Tibial artery (tissue), 4 donors: ENCODE results near the gene TYW5.

Source experiments
- DNase-seq, 2 donors: peaks; one replicate each; pipeline ENCODE4 v3.0.0-alpha.2; 2019
- H3K27ac ChIP-seq, 2 donors: fragments of 200-600 bp; sonication (generic) in 1 of 2; 1 replicate in 1 of 2; 2 replicates in 1 of 2; pipeline ENCODE4 v1.5.1; 2018 to 2019; ENCODE audit warnings: mild to moderate bottlenecking in 1 of 2
- H3K27me3 ChIP-seq, 2 donors: fragments of 200-600 bp; sonication (generic) in 1 of 2; one replicate each; pipeline versions ENCODE4 v1.5.1 to v1.6.0; 2016 to 2019
- H3K36me3 ChIP-seq, 3 donors: fragments of 200-600 bp; sonication (generic) in 2 of 3; one replicate each; pipeline ENCODE4 v1.5.1; 2016 to 2019; ENCODE audit warnings: mild to moderate bottlenecking in 2 of 3
- H3K4me1 ChIP-seq, 4 donors: fragments of 200-600 bp; sonication (generic) in 2 of 4; 1 replicate in 3 of 4; 2 replicates in 1 of 4; pipeline ENCODE4 v1.5.1; 2016 to 2019
- H3K4me3 ChIP-seq, 2 donors: fragments of 200-600 bp; sonication (generic) in 1 of 2; 1 replicate in 1 of 2; 2 replicates in 1 of 2; pipeline ENCODE4 v1.5.1; 2018 to 2019; ENCODE audit warnings: mild to moderate bottlenecking in 2 of 2
- H3K9me3 ChIP-seq, 3 donors: fragments of 200-600 bp; sonication (generic) in 1 of 3; one replicate each; pipeline ENCODE4 v1.5.1; 2016 to 2019
- intact Hi-C: fragments of 100-400 bp; cut with DNase I; formaldehyde crosslinking; loops from one replicate; pipeline ENCODE4 v1.15.0; 2023; ENCODE audit warnings: low total_unique reads
- TF ChIP-seq, protein P1 (sequence below), 2 experiments: fragments of 200-600 bp in 1 of 2; fragments of 450-650 bp in 1 of 2; IDR thresholded peaks; one replicate each; pipeline ENCODE4 v1.5.1; 2017 to 2019; ENCODE audit warnings: antibody characterized with exemption in 2 of 2, mild to moderate bottlenecking in 1 of 2, moderate library complexity in 1 of 2

The TYW5 gene

DNA sequence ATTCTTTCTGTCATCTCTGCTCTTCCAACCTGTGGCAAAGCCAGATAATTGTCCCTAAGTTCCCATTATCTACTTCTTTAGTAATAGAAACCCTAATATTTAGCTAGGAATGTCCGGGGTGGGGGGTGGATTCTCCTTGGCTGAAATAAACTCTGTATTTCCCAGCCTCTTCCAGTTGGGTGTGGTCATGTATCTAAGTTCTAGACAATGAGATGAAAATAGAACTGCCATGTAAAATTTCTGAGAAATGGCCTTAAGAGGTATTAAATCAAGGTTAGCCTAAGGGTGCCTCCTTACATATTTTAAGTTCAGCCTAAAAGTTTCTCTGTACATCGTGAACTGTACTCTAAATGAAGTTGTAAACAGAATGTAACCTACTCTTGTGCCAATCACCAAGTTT is 39.6 kb upstream of the TYW5 start:
- no peak overlapping the region for H3K27ac ChIP-seq
- no peak overlapping the region for H3K4me3 ChIP-seq
- H3K4me1 ChIP-seq, result no peaks in the 10 kb centered on the region
- no peaks in the 10 kb centered on the region for H3K27me3 ChIP-seq
- TF ChIP-seq, protein P1, sequence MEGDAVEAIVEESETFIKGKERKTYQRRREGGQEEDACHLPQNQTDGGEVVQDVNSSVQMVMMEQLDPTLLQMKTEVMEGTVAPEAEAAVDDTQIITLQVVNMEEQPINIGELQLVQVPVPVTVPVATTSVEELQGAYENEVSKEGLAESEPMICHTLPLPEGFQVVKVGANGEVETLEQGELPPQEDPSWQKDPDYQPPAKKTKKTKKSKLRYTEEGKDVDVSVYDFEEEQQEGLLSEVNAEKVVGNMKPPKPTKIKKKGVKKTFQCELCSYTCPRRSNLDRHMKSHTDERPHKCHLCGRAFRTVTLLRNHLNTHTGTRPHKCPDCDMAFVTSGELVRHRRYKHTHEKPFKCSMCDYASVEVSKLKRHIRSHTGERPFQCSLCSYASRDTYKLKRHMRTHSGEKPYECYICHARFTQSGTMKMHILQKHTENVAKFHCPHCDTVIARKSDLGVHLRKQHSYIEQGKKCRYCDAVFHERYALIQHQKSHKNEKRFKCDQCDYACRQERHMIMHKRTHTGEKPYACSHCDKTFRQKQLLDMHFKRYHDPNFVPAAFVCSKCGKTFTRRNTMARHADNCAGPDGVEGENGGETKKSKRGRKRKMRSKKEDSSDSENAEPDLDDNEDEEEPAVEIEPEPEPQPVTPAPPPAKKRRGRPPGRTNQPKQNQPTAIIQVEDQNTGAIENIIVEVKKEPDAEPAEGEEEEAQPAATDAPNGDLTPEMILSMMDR (IDR thresholded peaks at IDR 0.05), result no peak
- H3K9me3 ChIP-seq, result no peaks in the 10 kb centered on the region
- intact Hi-C loops, result no loop called here
- H3K36me3 ChIP-seq, result no peaks in the 10 kb centered on the region
- no peak for DNase-seq

DNA sequence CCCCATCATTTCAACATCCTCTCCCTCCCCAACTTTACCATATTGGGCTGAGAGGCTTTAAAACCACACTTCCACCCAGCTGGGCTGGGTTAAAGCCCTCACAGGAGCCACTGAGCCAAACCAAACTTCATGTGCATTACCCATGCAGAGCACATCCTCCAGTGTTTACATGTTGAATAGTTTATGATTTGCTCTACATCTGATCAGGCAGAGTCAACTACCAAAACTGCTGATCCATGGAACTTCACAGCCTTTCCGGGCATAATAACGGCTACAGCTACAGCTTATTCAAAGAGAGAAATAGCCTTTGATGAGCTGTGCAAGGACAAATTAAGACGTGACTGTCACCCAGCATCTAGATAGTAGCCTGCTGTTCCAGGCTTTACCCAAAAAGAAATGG is 39.1 kb upstream of the TYW5 start:
- no peaks in the 10 kb centered on the region for H3K4me1 ChIP-seq
- H3K27ac ChIP-seq, result no peak overlapping the region
- intact Hi-C loops, result no loop called here
- H3K4me3 ChIP-seq, result no peak overlapping the region
- no peaks in the 10 kb centered on the region for H3K27me3 ChIP-seq
- DNase-seq, result no peak
- H3K36me3 ChIP-seq, result no peaks in the 10 kb centered on the region
- H3K9me3 ChIP-seq, result no peaks in the 10 kb centered on the region
- TF ChIP-seq, protein P1 (IDR thresholded peaks at IDR 0.05), result no peak

DNA sequence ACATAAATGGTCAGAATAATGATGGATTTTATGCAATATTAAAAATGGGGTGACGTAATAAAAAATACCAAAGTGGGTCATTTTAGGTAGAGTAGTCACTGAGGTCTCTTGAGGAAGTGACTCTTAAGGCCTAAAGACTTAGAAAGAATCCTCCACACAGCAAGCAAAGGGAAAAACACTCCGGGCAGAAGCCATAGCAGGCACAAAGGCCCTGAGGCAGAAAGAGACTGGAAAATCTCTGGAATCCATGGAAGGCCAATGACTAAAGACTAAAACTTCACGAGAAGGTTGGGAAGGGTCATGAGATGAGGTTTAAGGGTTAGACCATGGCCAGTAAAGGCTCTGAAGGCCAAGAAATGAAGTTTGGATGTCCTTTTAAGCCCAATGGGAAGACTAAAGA is 37.0 kb upstream of the TYW5 start:
- Histone ChIP-seq H3K4me3 (no peak overlapping the region), H3K9me3 (no peaks in the 10 kb centered on the region), H3K4me1 (no peaks in the 10 kb centered on the region), H3K36me3 (no peaks in the 10 kb centered on the region), H3K27ac (no peak overlapping the region), H3K27me3 (no peaks in the 10 kb centered on the region)
- TF ChIP-seq, protein P1 (IDR thresholded peaks at IDR 0.05), result no peak
- no peak for DNase-seq
- intact Hi-C loops, result no loop called here

DNA sequence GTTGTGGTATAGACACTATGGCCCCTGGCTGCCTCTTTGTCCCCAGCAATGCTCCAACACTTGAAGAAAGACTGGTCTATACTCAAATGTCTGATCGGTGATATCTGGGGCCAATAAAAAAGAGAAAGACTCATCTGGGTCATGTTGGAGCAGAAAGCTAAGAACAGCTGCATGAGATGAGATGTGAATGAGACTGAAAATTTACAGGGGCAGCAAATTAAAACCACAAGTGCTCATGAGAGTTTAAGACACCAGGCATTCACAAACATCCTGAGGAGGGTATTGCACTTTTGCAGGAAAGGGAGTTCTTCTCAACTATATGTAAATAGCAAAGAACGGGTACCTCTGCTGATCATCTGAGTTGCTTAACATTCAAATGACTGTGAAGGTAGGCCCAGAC is 36.4 kb upstream of the TYW5 start:
- intact Hi-C loops, result no loop called here
- no peak overlapping the region for H3K27ac ChIP-seq
- H3K27me3 ChIP-seq, result no peaks in the 10 kb centered on the region
- TF ChIP-seq, protein P1 (IDR thresholded peaks at IDR 0.05), result no peak
- no peaks in the 10 kb centered on the region for H3K9me3 ChIP-seq
- DNase-seq, result no peak
- H3K4me1 ChIP-seq, result no peaks in the 10 kb centered on the region
- no peak overlapping the region for H3K4me3 ChIP-seq
- no peaks in the 10 kb centered on the region for H3K36me3 ChIP-seq

DNA sequence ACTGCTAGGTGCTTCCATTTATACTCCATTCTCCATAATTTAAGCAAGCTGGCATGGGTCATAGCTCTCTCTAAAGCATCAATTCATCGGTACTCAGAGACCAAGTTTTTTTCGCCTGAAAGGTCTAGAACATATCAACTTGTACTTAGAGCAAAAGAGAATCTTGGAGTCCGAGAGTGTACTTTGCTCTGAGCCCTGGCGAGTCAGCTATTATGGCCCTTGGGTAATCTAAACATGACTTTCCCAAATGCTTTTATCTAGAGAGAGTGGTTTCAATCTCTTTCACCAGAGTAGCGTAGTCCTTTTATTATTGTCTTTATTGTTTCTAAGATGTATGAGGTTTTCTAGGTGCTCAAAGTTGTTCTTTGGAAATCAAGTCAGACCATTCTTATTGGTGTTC is 34.5 kb upstream of the TYW5 start:
- TF ChIP-seq, protein P1 (IDR thresholded peaks at IDR 0.05), result no peak
- H3K27ac ChIP-seq, result no peak overlapping the region
- H3K36me3 ChIP-seq, result no peaks in the 10 kb centered on the region
- no peaks in the 10 kb centered on the region for H3K4me1 ChIP-seq
- no peak overlapping the region for H3K4me3 ChIP-seq
- intact Hi-C loops, result no loop called here
- H3K9me3 ChIP-seq, result no peaks in the 10 kb centered on the region
- DNase-seq, result no peak
- no peaks in the 10 kb centered on the region for H3K27me3 ChIP-seq

DNA sequence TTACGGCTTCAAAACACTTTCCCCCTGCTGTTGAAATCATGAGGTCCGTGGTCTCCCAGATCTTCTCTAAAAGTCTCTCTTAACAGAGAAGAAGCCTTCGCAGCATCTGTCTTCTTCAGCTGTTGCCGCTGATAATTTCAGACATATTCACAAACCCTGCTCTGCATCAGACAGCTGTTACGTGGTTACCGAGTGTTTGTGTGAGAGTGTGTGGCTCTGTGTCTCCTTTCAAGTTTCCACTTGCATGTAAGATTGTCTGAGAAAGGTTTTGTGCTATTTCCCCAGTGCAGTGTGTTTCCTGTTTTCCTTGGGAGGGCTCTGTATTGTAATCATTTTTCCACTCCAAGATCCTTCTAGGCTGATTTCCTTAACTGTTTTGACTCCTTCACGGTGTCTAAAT is 32.9 kb upstream of the TYW5 start:
- Histone ChIP-seq H3K27me3 (no peaks in the 10 kb centered on the region), H3K4me1 (no peaks in the 10 kb centered on the region), H3K4me3 (no peak overlapping the region), H3K9me3 (no peaks in the 10 kb centered on the region), H3K36me3 (no peaks in the 10 kb centered on the region), H3K27ac (no peak overlapping the region)
- no peak for DNase-seq
- TF ChIP-seq, protein P1 (IDR thresholded peaks at IDR 0.05), result no peak
- intact Hi-C loops, result no loop called here
